Natural killer cell (primary cell): ENCODE results near the gene BCL3. TPM values are rescaled to one million over a fixed set of nuclear protein-coding genes. Genes with fewer than 3 reads are reported as not detected.

ENCODE experiments used
- ATAC-seq, 3 donors: fragments of 150-1000 bp in 2 of 3; fragments of 200-7000 bp in 1 of 3; cut with Tn5 transposase; 1 replicate in 1 of 3; 2 replicates in 2 of 3; pipeline ENCODE4 v1.10.0; 2021; ENCODE audit warnings: mild to moderate bottlenecking in 2 of 3, moderate library complexity in 2 of 3
- DNase-seq, 2 donors: peaks; one replicate each; pipeline versions ENCODE4 v3.0.0 to v3.0.0-alpha.2; 2013 to 2021; ENCODE audit warnings: mixed read lengths in 1 of 2
- H3K27ac ChIP-seq: one replicate; pipeline ENCODE4 v1.5.1; 2013; ENCODE audit warnings: mild to moderate bottlenecking, low read length
- H3K27me3 ChIP-seq: one replicate; pipeline ENCODE4 v1.6.1; 2013; ENCODE audit warnings: low read length; ENCODE audit not compliant: control insufficient read depth, insufficient read depth
- H3K36me3 ChIP-seq: one replicate; pipeline ENCODE4 v1.6.1; 2013; ENCODE audit warnings: low read length; ENCODE audit not compliant: control insufficient read depth, insufficient read depth
- H3K4me1 ChIP-seq: one replicate; pipeline ENCODE4 v1.6.1; 2013; ENCODE audit warnings: low read length; ENCODE audit not compliant: control insufficient read depth, insufficient read depth
- H3K4me3 ChIP-seq: one replicate; pipeline ENCODE4 v1.5.1; 2013; ENCODE audit warnings: low read length
- H3K9me3 ChIP-seq: one replicate; pipeline ENCODE4 v1.6.1; 2013; ENCODE audit warnings: low read length; ENCODE audit not compliant: control insufficient read depth, insufficient read depth
- H3K27ac Mint-ChIP-seq, 2 donors: one replicate each; pipeline ENCODE4 v1.8.0; 2022; ENCODE audit warnings: mild to moderate bottlenecking in 2 of 2, mixed read lengths in 2 of 2, moderate library complexity in 1 of 2
- H3K27me3 Mint-ChIP-seq, 2 donors: one replicate each; pipeline ENCODE4 v1.8.0; 2022; ENCODE audit warnings: low read depth in 2 of 2, mixed read lengths in 2 of 2
- H3K36me3 Mint-ChIP-seq: one replicate; pipeline ENCODE4 v1.8.0; 2022; ENCODE audit warnings: mixed read lengths
- H3K4me1 Mint-ChIP-seq, 2 donors: one replicate each; pipeline ENCODE4 v1.8.0; 2022; ENCODE audit warnings: mixed read lengths in 2 of 2
- H3K4me3 Mint-ChIP-seq: one replicate; pipeline ENCODE4 v1.8.0; 2022; ENCODE audit warnings: mild to moderate bottlenecking, moderate library complexity, mixed read lengths
- H3K9me3 Mint-ChIP-seq, 2 donors: one replicate each; pipeline ENCODE4 v1.8.0; 2022; ENCODE audit warnings: mixed read lengths in 2 of 2
- WGBS: methylation state at CpG from one replicate; pipeline ENCODE4 v1.1.7; 2013; ENCODE audit warnings: missing lambda C conversion rate; ENCODE audit not compliant: insufficient coverage; 5-methylcytosine and 5-hydroxymethylcytosine counted together
- intact Hi-C: fragments of 100-400 bp; cut with micrococcal nuclease; formaldehyde crosslinking; loops from one replicate; pipeline ENCODE4 v1.14.2; 2022
- total RNA-seq, 4 donors: library from RNA; stranded (reverse); fragments of 120-200 nt in 1 of 4; gene quantifications; one replicate each; pipeline versions ENCODE4 v1.2.3 to v1.2.4, GENCODE V29; 2013 to 2022
- TF ChIP-seq, protein P1 (sequence below): fragments of 200-600 bp; IDR thresholded peaks from one replicate; pipeline ENCODE4 v1.8.0; 2022; ENCODE audit warnings: antibody characterized with exemption

The BCL3 gene
- total RNA-seq, 3 donors from 2014 or later (not counting 1 experiment from before 2014, with no cell fraction given), result 152 to 199 (median 164) TPM

DNA sequence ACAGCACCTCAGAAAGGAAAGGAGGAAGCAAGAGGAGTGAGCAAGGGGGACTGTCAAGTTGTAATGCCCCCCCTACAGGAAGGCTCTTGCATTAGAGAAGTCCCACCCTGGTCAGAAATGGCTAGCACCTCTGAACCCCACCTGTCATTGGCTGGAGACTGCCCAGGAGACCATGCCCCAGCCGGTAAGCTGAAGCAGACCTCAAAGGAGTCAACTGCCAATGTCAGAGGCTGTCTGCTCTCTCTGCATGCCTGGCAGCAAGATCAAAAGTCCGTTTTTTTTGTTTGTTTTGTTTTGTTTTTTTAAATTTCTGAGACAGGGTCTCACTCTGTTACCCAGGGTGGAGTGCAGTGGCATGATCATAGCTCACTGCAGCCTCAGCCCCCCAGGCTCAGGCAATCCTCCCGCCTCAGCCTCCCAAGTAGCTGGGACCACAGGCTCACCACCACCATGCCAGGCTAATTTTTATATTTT lies 8.1 kb upstream of the BCL3 start:
- TF ChIP-seq, protein P1, sequence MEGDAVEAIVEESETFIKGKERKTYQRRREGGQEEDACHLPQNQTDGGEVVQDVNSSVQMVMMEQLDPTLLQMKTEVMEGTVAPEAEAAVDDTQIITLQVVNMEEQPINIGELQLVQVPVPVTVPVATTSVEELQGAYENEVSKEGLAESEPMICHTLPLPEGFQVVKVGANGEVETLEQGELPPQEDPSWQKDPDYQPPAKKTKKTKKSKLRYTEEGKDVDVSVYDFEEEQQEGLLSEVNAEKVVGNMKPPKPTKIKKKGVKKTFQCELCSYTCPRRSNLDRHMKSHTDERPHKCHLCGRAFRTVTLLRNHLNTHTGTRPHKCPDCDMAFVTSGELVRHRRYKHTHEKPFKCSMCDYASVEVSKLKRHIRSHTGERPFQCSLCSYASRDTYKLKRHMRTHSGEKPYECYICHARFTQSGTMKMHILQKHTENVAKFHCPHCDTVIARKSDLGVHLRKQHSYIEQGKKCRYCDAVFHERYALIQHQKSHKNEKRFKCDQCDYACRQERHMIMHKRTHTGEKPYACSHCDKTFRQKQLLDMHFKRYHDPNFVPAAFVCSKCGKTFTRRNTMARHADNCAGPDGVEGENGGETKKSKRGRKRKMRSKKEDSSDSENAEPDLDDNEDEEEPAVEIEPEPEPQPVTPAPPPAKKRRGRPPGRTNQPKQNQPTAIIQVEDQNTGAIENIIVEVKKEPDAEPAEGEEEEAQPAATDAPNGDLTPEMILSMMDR, result no peak
- H3K27ac ChIP-seq, result no peak overlapping the region
- intact Hi-C loops, result no loop called here
- Mint-ChIP-seq H3K27ac (peak overlapping the region in 1 of 2 donors; percentile 52), H3K4me1 (peaks cover 18 to 40% of the 10 kb centered on the region in 2 donors), H3K9me3 (no peaks in the 10 kb centered on the region), H3K27me3 (no peaks in the 10 kb centered on the region), H3K4me3 (no peak overlapping the region), H3K36me3 (no peaks in the 10 kb centered on the region)
- no peak overlapping the region for H3K4me3 ChIP-seq
- DNase-seq (no peak), ATAC-seq (peak in 2 of 3 donors; percentile 35 to 58)
- WGBS, result 56% methylated on average over 3 of the region's 3 CpGs
- H3K4me1 ChIP-seq, result peaks cover 63% of the 10 kb centered on the region
- H3K9me3 ChIP-seq, result no peaks in the 10 kb centered on the region
- H3K27me3 ChIP-seq, result no peaks in the 10 kb centered on the region
- no peaks in the 10 kb centered on the region for H3K36me3 ChIP-seq

DNA sequence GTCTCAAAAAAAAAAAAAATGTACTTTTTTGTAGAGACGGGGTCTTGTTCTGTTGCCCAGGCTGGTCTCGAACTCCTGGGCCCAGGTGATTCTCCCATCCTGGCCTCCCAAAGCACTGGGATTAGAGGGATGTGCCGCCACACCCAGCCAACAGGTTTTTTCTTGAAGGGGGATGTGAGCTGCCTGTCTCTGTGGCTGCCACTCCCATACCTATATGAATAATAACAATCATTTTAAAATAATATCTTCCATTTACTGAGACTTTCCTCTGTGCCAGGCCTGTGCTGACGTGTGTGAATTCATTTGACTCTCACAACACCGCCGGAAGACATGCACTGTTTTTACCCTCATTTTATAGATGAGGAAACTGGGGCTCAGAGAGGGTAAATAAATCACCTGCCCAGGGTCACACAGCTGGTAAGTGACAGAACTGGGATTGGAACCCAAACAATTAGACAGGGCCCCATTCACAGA lies 7.2 kb upstream of the BCL3 start:
- Histone ChIP-seq H3K27me3 (no peaks in the 10 kb centered on the region), H3K36me3 (no peaks in the 10 kb centered on the region), H3K9me3 (no peaks in the 10 kb centered on the region), H3K4me3 (no peak overlapping the region), H3K4me1 (peaks cover 61% of the 10 kb centered on the region), H3K27ac (no peak overlapping the region)
- H3K36me3 Mint-ChIP-seq, result no peaks in the 10 kb centered on the region
- no peak for ATAC-seq
- intact Hi-C loops, result no loop called here
- 87% methylated on average over 6 of the region's 6 CpGs for WGBS
- no peaks in the 10 kb centered on the region for H3K9me3 Mint-ChIP-seq
- peaks cover 18 to 49% of the 10 kb centered on the region in 2 donors for H3K4me1 Mint-ChIP-seq
- no peak overlapping the region for H3K4me3 Mint-ChIP-seq
- DNase-seq, result no peak
- TF ChIP-seq, protein P1, result no peak
- H3K27ac Mint-ChIP-seq, result peak overlapping the region in 1 of 2 donors; percentile 73
- H3K27me3 Mint-ChIP-seq, result no peaks in the 10 kb centered on the region

DNA sequence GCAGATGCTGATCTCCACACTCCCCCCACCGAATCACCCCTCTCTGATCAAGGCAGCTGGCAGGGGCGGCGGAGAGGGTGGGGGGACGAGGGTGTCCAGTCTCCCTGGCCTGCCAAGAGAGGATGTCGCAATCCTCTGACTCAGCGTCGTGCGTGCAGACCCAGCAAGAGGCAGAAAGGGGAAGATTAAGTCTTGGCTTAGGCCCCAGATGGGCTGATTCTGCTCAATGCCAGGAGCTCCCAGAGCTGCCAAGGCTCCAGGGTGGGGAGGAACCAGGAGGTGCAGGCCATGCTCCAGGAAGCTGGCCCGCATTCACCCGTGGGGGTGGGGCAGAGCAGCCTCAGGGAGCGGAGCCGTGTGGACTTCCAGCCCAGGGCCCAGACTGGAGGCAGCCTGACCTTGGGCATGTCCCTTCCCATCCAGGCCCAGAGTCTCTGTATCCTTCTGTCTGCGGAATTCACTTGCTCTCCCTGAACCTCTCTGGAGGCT lies 6.6 kb upstream of the BCL3 start:
- Histone ChIP-seq H3K9me3 (no peaks in the 10 kb centered on the region), H3K4me1 (peaks cover 59% of the 10 kb centered on the region), H3K4me3 (no peak overlapping the region), H3K27ac (peak overlapping the region; percentile 37), H3K27me3 (no peaks in the 10 kb centered on the region), H3K36me3 (no peaks in the 10 kb centered on the region)
- Mint-ChIP-seq H3K36me3 (no peaks in the 10 kb centered on the region), H3K27me3 (no peaks in the 10 kb centered on the region), H3K4me3 (no peak overlapping the region), H3K9me3 (no peaks in the 10 kb centered on the region), H3K4me1 (peaks cover 19 to 52% of the 10 kb centered on the region in 2 donors), H3K27ac (peak overlapping the region in 1 of 2 donors; percentile 73)
- 38% methylated on average over 12 of the region's 13 CpGs for WGBS
- ATAC-seq (peak; percentile 23 to 75 (median 66)), DNase-seq (peak in 1 of 2 donors; percentile 36)
- TF ChIP-seq, protein P1, result no peak
- intact Hi-C loops, result no loop called here
